ENCODE results near the gene CR1. TPM values are rescaled to one million over a fixed set of nuclear protein-coding genes. Genes with fewer than 3 reads are reported as not detected.
"Not testable (repeated sequence)": the region's sequence is repeated elsewhere in the genome, so short reads cannot be mapped to it uniquely, and the experiment has no call there.

CR1 gene
- total and polyA plus RNA-seq, 8 donors: 0.39 to 37.4 (median 0.79) TPM

- no peaks in the 10 kb centered on the region for H3K27me3 ChIP-seq
- peaks cover 0 to 6% of the 10 kb centered on the region in 2 donors for H3K9me3 ChIP-seq
- H3K27ac ChIP-seq: no peak overlapping the region
- intact Hi-C loops (cut with DNase I): no loop called here
- DNase-seq (peak in 1 of 4 donors; percentile 50), ATAC-seq (no peak)
- no peaks in the 10 kb centered on the region for H3K36me3 ChIP-seq
- H3K4me1 ChIP-seq: no peaks in the 10 kb centered on the region
- no peak overlapping the region for H3K4me3 ChIP-seq
- TF ChIP-seq CTCF (IDR thresholded peaks at IDR 0.05): no peak
These were observed 162.5 kb downstream of the CR1 start for GRCh38 chr1:207658408-207658807.

GRCh38 chr1:207658904-207659485 lies 163.0 kb downstream of the CR1 start:
- no peak overlapping the region for H3K4me3 ChIP-seq
- no peak for TF ChIP-seq CTCF (IDR thresholded peaks at IDR 0.05)
- intact Hi-C loops (cut with DNase I): no loop called here
- no peaks in the 10 kb centered on the region for H3K27me3 ChIP-seq
- H3K4me1 ChIP-seq: no peaks in the 10 kb centered on the region
- no peaks in the 10 kb centered on the region for H3K36me3 ChIP-seq
- H3K27ac ChIP-seq: no peak overlapping the region
- ATAC-seq (no peak), DNase-seq (peak in 1 of 4 donors; percentile 49)
- H3K9me3 ChIP-seq: peaks cover 0 to 6% of the 10 kb centered on the region in 2 donors

GRCh38 chr1:207659545-207660153 lies 163.7 kb downstream of the CR1 start:
- no peaks in the 10 kb centered on the region for H3K36me3 ChIP-seq
- H3K4me1 ChIP-seq: no peaks in the 10 kb centered on the region
- ATAC-seq: peak; percentile 65
- H3K9me3 ChIP-seq: peaks cover 0 to 6% of the 10 kb centered on the region in 2 donors
- intact Hi-C loops (cut with DNase I): no loop called here
- no peak overlapping the region for H3K4me3 ChIP-seq
- H3K27me3 ChIP-seq: no peaks in the 10 kb centered on the region
- no peak for TF ChIP-seq CTCF (IDR thresholded peaks at IDR 0.05)
- no peak overlapping the region for H3K27ac ChIP-seq
- no peak for DNase-seq

GRCh38 chr1:207661420-207661819 lies 165.5 kb downstream of the CR1 start:
- H3K4me1 ChIP-seq; ATAC-seq; intact Hi-C loops (cut with DNase I); DNase-seq; H3K36me3 ChIP-seq; H3K27ac ChIP-seq; H3K4me3 ChIP-seq; H3K9me3 ChIP-seq: not testable (repeated sequence)
- peaks cover 0 to 10% of the 10 kb centered on the region in 2 donors for H3K27me3 ChIP-seq

GRCh38 chr1:207666342-207666741 lies 170.4 kb downstream of the CR1 start:
- H3K4me1 ChIP-seq: peaks cover 0 to 10% of the 10 kb centered on the region in 2 donors
- DNase-seq (no peak), ATAC-seq (no peak)
- no peak for TF ChIP-seq CTCF (IDR thresholded peaks at IDR 0.05)
- no peaks in the 10 kb centered on the region for H3K36me3 ChIP-seq
- no peak overlapping the region for H3K4me3 ChIP-seq
- peaks cover 39 to 58% of the 10 kb centered on the region in 2 donors for H3K27me3 ChIP-seq
- H3K9me3 ChIP-seq: peaks cover 0 to 6% of the 10 kb centered on the region in 2 donors
- no peak overlapping the region for H3K27ac ChIP-seq
- intact Hi-C loops (cut with DNase I): no loop called here

Measured in left lung (tissue), 10 donors.